Stimulated activated CD4-positive, alpha-beta T cell treated with anti-CD3 and anti-CD28 coated beads, Interleukin-15, amount 100 ng/mL, for 48 hours (primary cell): Measurements from ENCODE around the gene DBN1.
A peak's percentile ranks its signal among the peaks of the same experiment; 100 is the strongest.

Source experiments
- DNase-seq, 2 donors: peaks; one replicate each; pipeline ENCODE4 v3.0.0-alpha.2; 2020; ENCODE audit warnings: low read depth in 2 of 2

Gene DBN1

DNA sequence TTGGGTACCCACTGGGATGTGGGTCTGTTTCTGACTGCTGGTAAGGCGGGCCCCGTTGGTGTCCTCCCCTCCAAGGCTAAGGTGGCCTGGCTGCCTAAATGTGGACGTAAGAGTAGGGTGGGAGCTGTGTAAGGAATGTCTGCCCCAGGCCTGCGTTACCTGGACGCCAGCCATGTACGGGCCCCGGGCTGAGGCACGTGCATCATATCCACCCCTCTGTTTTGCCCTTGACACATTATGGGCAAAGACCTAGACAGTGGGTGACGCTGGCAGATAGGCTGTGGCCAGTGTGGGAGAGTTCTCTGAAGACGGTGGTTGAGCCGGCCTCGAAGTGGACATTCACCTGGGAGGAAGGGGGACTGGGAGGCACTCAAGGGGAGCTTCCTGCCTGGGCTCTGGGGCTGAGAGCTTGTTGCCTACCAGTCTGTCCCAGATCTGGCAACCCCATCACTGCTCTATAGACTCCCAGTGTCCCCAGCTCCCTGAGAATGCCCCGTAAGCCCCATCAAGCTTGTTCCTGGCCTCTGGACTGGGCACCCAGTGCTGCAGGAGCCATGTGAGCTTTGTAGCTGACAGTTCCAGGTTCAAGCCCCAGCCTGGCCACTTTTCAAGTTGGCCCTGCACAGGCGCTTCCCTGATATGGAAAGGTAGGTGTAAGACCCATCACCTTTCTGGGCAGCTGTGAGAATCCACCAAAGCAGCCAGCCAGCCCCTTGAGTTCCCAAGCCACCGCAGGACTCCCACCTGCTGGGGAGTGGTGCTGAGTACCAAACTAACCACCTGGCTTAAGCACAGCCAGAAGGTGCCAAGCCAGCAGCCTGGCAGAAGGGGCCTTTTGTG is 30.1 kb downstream of the DBN1 start:
- DNase-seq: no peak

DNA sequence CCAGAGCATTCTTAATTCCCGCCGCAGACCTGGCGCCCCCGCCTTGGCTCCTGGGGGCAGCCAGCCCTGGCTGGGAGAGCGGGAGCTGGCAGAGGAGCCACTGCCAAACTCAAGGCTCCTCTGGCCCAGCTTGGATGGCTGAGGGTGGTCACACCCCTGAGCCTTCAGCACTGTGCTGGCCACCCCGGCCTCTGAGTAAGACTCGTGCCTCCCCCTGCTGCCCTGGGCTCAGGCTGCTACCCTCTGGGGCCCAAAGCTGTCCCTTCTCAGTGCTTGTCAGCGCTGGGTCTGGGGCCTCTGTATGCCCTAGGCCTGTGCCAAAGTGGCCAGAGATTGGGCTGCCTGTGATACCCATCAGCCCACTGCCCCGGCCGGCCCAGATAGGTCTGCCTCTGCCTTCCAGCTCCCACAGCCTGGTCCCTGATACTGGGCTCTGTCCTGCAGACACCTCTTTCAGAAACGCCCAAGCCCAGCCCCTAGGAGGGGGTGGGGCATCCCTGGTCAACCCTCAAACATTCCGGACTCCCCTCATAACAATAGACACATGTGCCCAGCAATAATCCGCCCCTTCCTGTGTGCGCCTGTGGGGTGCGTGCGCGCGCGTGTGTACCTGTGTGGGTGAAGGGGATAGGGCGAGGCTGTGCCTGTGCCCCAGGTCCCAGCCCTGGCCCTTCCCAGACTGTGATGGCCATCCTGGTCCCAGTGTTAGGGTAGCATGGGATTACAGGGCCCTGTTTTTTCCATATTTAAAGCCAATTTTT is 31.2 kb downstream of the DBN1 start:
- no peak for DNase-seq

DNA sequence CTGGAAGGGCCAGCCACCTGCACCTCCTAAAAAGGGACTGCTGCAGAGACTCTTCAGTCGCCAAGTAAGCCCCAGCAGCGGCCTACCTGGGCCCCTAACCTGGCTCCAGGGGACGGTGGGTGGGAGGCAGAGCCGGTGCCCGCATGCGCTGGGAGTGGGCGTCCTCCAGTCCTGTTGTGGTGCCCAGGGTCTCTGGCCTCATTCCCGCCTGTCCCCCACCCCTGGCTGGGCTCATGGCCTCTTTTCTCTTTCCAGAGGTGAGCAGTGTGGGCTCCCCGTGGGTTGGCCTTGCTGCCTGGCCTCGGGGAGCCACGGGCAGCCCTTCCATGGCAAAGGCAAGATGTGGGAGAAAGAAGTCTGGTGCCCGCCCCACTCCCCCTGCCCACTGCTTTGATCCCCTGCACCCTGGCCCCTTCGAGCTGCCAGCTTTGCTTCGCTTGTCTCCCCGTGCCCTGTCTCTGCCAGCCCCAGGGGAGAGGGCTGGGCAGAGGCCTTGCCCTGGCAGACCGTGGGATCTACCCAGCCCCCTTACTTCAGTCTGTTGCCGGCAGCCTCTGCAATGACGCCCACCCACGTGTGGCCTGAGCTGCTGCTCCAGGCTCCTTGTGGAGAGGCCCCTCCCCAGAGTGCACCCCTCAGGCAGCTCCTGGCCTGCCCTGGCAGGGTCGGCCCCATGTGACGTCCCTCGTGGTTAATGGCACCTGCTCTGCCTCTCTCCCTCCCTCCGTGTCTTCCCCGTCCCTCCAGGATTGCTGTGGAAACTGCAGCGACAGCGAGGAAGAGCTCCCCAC is 32.2 kb downstream of the DBN1 start:
- no peak for DNase-seq

DNA sequence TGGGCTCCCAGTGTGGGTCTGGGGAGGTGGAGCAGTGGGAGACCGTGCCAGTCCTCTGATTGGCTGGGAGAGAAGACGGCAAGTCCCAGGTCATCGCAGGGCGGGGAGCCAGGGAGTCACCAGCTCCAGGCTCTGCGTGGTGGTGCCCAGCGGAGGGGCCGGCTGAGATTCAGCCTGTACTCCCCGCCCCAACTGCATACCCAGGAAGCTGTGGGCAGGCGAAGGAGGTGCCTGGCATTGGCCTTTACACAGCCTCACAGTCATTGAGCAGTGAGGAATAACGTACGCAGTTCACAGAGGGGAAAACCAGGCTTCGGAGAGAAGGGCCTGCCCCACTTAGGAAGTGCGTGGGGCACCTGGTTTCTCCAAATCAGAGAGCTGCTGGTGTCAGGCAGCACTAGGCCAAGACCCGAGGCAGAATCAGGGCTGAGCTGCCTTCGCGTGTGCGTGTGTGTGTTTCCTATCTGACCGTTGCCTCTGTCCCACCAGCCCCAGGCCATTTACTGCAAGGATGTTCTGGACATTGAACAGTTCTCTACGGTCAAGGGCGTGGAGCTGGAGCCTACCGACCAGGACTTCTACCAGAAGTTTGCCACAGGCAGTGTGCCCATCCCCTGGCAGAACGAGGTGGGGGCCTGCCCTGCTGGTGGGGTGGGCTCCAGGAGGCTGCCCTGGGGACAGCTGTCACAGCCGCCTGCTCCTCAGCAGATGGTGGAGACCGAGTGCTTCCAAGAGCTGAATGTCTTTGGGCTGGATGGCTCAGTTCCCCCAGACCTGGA is 33.0 kb downstream of the DBN1 start:
- peak in 1 of 2 donors; percentile 32 for DNase-seq

DNA sequence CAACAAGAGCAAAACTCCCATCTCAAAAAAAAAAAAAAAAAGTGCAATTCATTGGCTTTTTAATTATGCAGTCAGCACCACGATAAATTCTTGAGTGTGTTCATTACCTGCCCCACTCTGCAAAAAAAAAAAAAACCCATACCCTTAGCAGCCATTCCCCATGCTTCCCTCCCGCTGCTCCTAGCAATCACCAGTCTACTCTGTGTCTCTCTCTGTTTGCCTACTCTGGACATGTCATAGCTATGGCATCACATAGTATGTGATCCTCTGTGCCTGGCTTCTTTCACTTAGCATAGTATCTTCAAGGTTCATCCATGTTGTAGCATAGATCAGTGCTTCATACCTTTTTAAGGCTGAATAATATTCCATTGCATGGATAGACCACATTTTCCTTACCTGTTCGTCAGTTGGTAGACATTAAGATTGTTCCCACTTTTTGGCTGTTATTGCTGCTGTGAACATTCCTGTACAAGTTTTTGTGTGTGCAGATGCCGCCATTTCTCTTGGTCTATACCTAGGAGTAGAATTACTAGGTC is 33.8 kb downstream of the DBN1 start:
- DNase-seq: no peak

DNA sequence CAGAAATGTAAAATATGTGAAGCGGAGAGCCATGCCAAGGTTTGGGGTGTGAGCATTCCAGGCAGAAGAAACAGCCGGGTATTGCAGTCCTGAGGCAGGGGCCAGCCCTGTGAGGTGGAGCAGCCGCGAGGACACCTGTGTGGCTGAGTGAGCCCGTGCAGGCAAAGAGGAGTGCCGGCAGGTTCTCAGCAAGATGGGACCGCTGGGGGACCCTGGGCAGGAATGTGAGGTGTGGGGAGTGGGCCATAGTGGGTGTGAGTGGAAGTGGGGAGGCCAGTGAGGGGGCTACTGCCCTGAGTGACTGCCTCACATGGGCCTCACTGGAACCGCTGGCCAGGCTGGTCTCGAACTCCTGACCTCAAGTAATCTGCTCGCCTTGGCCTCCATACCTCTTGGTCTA is 35.0 kb downstream of the DBN1 start:
- no peak for DNase-seq

DNA sequence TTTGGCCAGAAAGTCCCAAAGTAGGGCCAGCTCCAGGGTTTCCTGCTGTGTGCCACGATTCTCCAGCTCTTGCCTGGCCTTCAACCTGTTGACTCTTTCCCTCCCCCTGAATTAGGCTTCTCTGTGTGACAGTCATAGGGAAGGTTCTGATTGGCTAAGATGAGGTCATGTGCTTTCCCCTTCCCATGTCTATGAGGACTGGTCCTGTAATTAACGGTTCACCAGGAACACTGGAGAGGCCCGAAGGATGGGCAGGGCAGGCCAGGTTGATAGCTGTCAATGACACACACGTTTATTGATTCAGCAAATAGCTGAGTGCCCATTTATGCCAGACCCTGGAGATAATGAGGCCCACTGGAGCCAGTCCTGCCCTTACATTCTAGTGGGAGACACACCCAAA is 35.8 kb downstream of the DBN1 start:
- DNase-seq: no peak

DNA sequence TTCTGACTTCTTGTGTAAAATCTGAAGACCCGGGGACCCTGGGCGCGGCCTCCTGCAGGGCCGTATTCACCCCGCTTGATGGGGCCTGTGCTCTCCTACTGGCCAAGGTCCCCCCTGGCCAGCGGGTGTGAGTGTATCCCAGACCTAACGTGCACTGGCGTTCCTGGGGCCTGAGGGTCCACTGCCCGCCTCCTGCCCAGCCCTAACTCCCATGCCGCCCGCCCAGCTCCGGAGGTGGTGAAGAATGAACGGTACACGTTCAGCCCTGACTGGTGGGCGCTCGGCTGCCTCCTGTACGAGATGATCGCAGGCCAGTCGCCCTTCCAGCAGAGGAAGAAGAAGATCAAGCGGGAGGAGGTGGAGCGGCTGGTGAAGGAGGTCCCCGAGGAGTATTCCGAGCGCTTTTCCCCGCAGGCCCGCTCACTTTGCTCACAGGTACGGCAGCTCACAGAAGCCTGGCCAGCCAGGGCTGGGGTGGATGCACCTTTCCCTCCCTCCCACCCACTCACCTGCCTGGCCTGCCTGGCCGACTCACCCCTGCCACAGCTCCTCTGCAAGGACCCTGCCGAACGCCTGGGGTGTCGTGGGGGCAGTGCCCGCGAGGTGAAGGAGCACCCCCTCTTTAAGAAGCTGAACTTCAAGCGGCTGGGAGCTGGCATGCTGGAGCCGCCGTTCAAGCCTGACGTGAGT is 37.4 kb downstream of the DBN1 start:
- no peak for DNase-seq

DNA sequence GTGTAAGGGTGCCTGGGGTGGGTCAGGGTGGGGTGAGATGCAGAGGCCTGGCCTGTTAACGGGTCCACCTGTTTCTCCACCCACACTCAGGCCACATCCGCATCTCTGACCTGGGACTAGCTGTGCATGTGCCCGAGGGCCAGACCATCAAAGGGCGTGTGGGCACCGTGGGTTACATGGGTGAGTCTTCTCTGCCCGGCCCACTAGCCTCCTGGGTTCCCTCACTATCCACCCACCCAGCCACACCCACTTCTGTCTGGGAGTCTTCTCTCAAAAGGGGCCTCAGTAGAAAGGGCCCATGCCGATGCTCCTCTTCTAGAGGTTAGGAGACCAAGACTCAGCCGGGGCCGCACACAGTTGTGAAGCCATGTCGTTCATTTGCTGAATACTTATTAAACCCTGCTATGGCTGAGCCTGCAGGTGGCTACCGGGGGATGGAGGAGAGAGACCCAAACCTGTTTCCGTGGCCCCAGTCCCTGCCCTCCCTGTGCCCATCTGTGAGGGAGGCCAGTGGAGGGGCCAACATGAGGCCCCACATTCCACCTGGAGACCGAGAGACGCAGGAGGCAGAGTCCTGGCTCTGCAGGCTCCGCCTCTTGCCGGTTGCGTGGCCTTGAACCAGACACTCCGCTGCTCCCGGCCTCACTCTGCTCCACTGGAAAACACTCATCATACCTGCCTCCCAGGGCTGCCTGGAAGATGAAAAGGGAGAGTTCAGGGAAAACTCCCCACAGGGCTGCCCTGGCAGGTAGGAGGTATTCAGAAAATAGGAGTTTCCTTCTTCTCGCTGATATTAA is 38.3 kb downstream of the DBN1 start:
- no peak for DNase-seq

DNA sequence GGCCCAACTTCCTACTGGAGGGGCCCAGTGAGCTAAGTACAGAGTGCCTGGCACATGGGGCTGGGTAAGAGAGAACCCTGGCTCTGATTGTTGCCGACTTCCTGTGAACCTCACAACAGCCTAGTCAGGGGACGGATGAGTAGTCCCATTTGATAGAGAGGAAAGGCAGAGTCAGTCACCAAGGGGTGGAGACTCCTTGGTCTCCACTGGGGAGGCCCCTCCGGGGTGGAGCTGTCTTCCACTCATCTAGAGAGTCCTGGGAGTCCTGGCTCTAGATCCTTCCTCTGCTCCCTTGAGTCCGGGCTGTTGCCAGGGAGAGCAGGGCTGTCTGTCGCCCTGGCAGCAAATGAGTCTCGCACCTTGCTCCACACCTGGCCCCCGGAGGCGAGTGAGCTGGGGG is 39.0 kb downstream of the DBN1 start:
- peak in 1 of 2 donors; percentile 68 for DNase-seq

DNA sequence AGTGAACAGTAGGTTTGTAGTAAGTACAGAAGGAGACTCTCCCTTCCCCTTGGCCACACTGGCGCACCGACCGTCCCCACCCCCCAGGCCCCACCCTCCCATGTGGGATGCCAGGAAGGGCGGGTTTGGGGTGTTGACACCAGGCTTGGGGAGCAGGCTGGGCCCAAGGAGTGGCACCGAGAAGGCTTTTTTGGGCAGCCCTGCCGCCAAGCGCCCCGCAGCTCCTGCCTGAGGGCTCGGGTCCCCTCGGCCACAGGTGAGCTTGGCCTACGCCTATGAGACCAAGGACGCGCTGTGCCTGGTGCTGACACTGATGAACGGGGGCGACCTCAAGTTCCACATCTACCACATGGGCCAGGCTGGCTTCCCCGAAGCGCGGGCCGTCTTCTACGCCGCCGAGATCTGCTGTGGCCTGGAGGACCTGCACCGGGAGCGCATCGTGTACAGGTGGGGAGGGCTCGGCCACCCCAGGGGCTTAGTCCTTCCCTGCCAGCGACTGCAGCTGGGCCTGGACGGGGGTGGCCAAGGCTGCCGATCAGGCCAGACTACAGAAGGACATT is 39.7 kb downstream of the DBN1 start:
- DNase-seq: no peak

DNA sequence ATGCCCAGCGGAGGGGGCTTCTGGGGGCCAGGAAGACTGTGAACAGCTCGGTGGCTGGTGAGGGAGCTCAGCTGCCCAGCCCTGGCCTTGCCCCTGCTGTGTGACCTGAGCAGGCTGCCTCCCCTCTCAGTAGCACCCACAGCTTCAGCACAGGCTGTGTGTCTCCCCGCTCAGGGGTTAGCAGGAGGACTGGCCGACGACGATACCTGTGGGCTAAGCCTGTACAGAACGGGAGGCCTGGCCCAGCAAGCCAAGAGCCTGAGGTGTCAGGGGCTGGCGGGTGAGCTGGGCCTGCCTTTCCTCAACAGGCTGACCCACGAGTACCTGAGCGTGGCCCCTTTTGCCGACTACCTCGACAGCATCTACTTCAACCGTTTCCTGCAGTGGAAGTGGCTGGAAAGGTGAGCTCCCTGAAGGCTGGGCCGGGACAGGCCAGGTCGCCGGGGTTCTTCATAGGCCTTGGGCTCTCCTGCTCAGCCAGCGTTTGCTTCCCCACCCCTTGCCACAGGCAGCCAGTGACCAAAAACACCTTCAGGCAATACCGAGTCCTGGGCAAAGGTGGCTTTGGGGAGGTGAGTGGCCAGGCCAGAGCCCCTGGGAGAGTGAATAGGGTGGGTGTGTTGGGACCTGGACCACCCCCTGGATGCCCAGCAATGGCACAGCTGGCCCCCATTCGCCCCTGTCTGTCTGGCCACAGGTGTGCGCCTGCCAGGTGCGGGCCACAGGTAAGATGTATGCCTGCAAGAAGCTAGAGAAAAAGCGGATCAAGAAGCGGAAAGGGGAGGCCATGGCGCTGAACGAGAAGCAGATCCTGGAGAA is 40.4 kb downstream of the DBN1 start:
- DNase-seq: no peak

DNA sequence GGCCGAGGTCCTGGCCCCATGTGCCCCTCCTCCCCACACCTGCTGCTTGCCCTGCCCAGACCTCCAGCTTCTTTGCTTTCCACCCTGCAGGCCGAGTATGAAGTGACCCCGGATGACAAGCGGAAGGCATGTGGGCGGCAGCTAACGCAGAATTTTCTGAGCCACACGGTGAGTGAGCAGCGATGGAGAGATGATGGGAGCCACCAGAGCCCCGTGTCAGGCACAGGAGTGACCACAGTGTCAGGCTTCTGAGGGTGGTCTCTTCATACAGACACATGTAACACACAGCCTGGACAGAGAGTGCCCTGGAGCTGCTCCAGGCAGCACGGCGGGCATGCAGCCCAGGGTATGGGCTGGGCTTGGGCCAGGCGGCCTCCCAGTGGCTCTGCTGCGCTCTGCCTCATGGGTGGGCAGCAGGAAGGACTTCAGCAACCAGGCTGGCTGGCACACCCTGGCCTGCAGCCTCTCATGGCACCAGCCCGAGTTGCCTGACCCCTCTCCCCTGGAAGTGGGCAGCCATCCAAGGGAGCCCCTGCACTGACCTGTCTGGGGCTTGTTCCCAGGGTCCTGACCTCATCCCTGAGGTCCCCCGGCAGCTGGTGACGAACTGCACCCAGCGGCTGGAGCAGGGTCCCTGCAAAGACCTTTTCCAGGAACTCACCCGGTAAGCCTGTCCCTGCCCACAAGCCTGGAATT is 41.1 kb downstream of the DBN1 start:
- DNase-seq: no peak

DNA sequence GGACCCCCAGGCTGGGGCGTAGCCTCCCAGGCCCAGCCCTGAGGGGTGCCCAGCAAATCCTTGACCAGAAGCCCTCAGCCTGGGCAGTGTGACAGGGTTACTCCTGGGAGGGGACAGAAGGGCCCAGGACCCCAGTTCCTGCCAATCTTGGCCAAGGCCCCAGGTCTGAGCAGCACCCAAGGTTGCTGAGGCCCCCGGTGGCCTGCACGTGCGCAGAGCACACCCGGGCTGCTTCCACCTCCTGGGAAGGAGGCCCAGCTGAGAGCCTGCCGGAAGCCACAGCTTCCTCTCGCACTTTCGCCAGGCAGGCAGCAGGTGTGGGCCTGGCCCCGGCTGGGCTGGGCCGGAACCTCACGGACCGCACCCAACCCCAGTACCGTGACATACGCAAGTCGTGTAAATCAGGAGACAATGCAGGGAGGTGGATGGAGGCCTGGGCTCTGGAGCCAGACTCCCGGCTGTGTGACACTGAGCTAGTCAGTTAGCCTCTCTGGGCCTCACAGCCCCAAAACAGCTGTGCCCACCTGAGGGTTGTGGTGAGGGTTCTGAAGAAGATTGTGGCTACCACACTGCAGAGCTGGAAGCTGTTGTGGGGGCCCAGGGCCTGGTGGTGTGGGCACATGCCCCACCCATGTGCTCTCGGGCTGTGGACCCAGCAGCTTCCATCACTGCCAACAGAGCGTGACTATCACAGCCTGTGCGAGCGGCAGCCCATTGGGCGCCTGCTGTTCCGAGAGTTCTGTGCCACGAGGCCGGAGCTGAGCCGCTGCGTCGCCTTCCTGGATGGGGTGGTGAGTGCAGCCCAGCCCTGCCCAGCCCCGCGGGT is 41.9 kb downstream of the DBN1 start:
- peak; percentile 62 to 80 for DNase-seq

DNA sequence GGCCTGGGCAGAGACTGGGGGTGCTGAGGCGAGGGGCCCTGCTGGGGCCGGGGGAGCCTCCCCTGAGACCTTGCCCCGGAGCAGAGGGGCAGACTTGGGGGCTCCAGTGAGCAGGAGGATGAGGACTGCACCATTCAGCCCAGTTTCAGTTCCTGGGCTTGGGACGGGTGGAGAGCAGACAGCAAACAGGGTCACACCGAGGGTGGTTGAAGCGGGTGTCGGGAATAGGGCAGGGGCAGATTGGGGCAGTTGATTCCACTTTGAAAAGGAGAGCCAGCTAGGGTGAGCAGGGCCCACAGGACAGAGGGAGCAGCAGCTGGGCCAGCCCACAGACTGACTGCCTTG is 42.5 kb downstream of the DBN1 start:
- no peak for DNase-seq

DNA sequence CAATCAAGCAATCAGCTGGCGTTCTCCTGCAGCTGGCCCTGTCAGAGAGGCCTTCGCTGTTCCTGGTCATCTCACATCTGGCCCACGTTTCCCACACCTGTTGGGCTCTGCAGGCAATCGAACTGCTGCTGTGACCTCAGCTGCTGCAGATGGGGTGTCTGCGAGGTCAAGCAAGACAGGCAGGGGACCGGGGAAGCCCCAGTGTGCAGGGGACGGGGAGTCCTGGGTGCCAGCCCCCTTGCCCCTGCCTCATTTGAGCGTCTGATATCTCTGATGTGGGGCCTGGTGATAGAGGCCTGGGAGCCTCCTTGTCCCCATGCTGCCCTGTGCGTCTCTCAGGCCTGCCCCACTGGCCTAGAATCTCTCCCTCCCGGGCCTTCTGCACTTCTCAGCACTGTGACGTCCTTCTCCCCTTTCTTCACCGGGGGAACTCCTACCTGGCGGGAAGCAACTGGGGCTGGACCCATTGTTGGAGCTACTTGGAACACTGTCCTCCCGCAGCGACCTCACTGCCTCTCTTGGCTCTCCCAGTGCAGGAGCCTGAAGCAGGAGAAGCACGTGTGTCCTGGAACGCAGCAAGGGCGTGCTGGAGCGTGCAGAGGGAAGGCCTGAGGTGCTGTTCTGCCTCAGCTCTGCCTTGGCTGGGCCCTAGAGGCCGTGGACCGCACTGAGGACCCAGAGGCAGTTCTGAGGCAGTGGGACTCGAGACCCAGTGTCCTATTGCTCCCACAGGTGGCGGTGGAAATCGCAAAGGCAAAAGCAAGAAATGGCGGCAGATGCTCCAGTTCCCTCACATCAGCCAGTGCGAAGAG is 43.1 kb downstream of the DBN1 start:
- DNase-seq: no peak
